Measurements from ENCODE around the gene SCAP.
"Not testable (repeated sequence)": the region's sequence is repeated elsewhere in the genome, so short reads cannot be mapped to it uniquely, and the experiment has no call there.

DNA sequence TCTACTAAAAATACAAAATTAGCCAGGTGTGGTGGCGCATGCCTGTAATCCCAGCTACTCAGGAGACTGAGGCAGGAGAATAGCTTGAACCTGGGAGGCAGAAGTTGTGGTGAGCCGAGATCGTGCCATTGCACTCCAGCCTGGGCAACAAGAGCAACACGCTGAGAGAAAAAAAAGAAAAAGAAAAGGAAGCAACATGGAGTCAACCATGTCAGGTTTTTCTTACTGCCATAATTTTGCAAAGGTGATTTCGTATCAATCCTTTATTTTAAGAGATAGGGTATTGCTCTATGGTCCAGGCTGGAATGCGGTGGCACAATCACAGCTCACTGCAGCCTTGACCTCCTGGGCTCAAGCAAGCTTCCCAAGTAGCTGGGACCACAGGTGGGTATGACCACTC lies 4.5 kb upstream of the SCAP start:
- TF ChIP-seq POLR2A (IDR thresholded peaks at IDR 0.05), result not testable (repeated sequence)
- TF ChIP-seq, protein P1, sequence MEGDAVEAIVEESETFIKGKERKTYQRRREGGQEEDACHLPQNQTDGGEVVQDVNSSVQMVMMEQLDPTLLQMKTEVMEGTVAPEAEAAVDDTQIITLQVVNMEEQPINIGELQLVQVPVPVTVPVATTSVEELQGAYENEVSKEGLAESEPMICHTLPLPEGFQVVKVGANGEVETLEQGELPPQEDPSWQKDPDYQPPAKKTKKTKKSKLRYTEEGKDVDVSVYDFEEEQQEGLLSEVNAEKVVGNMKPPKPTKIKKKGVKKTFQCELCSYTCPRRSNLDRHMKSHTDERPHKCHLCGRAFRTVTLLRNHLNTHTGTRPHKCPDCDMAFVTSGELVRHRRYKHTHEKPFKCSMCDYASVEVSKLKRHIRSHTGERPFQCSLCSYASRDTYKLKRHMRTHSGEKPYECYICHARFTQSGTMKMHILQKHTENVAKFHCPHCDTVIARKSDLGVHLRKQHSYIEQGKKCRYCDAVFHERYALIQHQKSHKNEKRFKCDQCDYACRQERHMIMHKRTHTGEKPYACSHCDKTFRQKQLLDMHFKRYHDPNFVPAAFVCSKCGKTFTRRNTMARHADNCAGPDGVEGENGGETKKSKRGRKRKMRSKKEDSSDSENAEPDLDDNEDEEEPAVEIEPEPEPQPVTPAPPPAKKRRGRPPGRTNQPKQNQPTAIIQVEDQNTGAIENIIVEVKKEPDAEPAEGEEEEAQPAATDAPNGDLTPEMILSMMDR (IDR thresholded peaks at IDR 0.05), result not testable (repeated sequence)
